Activated naive CD4-positive, alpha-beta T cell treated with Interleukin-2 at 50 U/mL for 16 hours (primary cell): Measurements from ENCODE around the gene PRR33.

Experiments
- DNase-seq: peaks from one replicate; pipeline ENCODE4 v3.0.0-alpha.2; 2020

Gene PRR33

DNA sequence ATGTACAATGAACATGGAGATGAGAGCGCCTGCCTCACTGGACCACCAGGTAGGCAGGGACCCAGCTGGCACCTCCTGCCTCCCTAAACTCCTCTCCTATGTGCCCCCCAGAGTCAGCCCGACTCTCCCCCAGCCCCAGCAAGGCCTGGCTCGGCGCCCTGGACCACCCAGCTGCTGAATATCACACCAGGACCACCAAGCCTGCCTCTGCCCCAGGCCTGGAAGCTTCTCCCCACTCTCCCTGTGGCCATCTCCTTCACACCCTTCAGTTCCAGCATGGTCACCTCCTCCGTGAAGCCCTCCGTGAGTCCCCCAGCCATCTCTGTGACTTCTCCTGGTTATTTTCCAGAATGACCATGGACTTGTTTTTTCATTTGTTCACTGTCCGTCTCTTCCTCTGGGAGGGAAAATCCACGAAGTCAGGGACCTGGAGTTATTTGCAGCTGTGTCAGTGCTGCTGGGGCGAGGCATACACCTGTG lies 45.2 kb downstream of the PRR33 start:
- DNase-seq: no peak

DNA sequence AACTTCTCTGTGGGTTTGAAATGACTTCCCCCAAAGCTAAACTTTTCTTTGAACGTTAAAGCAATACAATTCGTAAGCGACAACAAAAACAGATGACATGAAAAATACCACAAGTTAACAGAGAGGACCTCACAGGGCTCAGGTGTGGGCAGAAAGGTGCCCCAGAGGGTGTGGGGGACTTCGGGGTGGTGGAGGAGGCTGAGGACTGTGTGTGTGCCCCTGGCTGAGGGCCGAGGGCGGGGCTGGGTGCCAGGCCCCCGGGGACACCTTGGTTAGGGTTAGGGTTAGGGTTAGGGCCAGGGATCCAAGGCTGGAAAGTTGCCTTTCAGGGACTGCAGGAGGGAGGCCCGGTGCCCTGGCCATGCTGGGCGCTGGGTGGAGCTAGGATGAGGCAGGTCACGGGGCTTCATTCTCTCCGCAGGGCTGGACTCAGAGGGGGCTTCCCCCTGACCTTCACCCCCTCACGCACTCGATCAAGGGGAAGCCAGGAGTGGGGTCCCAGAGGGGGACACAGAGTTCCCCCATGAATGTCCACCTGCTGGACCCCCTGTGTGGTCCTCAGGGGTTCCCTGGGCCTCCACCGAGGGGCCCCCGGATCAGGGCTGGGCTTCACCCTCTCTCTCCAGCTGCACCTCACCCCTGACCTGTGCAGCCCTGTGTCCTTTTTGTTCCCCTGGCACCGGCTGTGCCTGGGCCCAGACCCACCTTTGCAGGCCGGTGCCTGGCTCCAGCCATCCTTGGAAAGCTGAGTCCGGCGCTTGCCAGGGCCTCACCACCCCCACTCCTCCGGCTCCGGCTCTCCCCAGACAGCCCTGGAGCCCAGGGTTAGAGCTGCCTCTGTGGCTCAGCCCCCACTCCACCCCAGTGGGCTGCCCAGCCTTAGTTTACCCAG lies 45.9 kb downstream of the PRR33 start:
- no peak for DNase-seq

DNA sequence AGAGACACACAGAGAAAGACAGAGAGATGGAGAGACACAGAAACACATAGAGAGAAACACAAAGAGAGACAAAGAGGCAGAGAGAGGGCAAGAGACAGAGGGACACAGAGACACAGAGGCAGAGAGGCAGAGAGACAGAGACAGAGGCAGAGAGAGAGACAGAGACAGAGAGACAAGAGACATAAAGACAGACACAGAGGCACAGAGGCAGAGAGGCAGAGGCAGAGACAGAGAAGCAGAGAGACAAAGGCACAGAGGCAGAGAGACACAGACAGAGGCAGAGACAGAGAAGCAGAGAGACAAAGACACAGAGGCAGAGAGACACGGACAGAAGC lies 46.6 kb downstream of the PRR33 start:
- no peak for DNase-seq

DNA sequence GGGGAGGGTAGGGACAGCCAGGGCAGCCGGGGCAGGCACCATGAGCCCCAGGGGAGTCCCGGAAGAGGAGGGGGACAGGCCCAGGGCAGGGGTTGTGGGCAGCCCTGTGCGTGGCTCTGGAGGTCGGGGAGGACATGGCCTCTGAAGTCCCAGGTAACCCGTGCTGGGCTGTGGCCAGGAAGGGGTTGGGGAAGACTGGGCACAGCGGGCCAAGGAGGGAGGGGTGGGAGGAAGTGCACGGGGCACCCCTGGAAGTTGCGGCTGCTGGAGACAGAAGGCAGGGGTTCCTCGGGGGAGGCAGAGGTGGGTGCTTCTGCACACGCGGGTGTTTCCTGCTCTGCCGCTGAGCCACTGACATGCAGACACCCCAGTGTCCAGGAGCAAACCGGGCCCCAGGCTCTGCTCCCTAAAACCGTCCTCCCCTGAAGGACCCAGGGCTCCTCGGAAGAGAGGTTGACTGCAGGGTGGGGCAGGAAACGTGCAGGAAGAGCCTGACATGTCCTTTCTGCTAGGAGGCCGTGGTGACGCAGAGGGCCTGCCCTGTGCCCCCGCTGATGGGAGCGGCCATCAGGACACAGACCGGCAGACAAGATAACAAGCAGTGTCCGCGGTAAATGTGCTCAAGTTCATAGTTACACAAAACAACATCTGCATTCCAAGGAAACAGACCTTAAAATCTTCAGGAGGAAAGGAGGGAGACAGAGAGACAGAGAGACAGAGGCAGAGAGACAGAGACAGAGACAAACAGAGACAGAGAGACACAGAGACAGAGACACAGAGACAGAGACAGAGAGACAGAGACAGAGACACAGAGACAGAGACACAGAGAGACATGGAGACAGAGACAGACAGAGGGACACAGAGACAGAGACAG lies 47.2 kb downstream of the PRR33 start:
- peak; percentile 48 for DNase-seq

DNA sequence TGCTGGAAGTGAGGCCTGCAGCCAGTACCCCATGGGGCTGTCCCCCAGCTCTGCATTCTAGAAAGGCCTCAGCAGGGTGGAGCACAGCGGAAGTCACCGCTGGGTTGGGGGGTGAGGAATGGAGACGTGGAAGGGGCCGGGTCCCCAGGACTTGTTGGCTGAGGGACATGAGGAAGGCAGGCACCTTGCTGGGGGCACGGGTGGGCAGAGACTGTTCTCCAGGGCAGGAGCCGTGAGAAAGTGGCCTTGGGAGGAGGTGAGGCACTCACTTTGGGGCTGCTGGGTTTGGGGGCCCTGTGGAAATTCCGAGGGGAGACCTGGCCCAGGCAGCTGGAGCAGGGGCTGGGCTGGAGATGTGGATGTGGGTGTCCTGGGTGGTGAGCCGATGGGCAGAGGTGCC lies 47.9 kb downstream of the PRR33 start:
- DNase-seq: no peak

DNA sequence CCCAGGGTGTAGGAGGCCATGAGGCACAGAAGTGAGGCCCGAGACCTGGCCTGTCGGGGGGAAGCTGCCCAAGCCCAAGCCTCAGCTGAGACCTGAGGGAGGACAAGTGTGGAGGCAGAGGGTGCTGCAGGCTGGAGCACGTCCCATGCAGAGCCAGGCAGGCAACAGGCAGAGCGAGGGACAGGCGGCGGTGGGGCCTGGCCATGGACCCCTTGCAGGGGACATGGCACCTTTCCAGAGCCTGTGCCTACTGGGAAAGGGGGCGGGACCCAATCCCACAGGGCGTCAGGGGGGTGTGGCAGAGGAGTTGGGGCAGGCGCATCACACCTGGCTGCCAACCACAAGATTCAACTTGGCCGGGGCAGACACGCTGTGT lies 48.6 kb downstream of the PRR33 start:
- no peak for DNase-seq

DNA sequence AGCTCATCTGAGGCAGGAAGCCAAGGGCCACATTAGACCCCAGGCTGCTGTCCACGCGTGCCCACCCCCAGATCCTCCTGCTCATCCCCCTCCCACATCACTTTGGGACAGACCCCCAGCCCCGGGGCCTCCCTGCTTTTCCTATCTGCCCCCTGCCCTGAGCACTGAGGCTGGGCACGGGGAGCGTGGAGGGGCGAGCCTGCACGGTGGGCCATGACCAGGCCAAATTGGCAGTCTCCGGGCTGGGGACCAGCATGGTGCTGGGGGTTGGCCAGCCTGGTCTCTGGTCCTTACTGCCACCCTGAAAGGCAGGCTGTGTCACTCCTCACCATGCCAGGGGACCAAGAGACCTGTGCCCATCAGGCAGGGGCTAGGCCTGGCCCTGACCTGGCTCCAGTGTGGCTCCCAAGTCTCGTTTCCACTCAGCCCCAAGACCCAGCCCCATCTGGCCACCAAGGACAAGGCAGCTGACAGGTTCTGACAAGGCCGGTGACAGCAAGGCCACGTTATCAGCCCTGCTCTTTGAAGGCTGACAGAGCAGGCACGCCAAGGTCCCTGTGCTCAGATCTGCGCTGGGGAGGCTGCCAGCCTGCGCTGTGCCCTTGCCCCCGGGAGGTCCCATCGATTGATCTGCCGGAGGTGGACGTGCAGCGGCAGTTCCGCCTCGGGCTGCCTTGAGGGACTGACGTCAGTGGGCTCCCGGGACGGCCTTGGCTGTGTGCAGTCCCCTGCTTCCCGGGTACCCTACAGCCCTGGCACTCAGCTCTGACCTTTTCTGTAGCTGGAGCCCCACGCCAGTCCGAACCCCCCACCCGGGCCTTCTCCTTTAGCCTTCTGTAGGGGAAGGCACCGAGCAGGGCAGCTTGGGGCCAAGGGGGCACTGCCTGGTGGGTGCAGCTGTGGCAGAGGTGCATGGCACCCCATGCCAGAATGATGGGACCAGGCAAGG lies 49.3 kb downstream of the PRR33 start:
- DNase-seq: no peak

DNA sequence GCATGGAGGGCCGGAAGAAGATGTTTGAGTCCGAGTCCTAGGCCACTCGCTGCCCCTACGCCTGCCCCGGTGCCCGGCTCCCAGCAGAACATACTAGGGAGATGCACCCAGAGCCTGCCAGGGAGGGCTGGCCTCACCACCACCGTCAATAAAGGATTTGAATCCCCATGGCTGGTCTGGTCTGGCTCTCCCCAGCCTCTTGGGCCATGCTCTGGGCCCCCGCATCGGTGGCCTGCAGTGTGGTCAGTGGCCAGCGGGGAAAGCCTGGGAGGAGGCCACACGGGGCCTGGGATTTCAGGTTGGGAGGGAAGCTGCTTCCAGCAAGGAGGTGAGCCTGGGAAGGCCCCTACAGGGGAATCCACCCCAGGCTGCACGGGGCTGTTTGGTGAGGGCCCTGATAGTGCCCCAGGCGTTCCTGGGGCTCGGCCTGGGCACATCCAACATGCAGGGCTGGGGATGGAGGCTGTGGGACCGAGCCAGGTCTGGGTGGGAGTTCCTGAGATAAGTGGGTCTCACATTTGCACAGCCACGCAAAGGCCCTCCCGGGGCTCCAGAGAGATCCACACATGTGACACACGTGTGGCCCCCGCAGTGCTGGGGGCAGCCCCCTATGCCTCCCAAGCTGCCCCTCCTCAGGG lies 50.1 kb downstream of the PRR33 start:
- DNase-seq: no peak

DNA sequence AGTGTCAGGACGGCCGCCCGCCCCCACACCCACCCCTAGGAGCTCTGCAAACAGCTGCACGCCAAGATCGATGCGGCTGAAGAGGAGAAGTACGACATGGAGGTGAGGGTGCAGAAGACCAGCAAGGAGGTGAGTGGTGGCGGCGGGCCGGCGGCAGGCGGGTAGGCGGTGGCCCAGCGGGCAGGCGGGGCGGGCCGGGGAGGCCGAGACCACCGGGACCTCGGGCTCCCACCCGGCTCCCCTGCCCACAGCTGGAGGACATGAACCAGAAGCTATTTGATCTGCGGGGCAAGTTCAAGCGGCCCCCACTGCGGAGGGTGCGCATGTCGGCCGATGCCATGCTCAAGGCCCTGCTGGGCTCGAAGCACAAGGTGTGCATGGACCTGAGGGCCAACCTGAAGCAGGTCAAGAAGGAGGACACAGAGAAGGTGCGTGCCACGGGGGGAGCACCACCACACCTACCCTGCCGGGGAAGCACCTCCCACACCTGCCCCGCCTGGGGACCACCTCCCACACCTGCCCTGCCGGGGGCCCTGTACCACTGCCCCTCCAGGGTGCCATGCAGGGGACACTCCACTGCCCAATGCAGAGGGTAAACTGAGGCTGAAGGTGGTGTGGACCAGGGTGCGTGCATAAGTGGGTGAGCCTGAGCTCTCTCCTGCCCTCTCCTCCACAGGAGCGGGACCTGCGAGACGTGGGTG lies 50.8 kb downstream of the PRR33 start:
- DNase-seq: no peak

DNA sequence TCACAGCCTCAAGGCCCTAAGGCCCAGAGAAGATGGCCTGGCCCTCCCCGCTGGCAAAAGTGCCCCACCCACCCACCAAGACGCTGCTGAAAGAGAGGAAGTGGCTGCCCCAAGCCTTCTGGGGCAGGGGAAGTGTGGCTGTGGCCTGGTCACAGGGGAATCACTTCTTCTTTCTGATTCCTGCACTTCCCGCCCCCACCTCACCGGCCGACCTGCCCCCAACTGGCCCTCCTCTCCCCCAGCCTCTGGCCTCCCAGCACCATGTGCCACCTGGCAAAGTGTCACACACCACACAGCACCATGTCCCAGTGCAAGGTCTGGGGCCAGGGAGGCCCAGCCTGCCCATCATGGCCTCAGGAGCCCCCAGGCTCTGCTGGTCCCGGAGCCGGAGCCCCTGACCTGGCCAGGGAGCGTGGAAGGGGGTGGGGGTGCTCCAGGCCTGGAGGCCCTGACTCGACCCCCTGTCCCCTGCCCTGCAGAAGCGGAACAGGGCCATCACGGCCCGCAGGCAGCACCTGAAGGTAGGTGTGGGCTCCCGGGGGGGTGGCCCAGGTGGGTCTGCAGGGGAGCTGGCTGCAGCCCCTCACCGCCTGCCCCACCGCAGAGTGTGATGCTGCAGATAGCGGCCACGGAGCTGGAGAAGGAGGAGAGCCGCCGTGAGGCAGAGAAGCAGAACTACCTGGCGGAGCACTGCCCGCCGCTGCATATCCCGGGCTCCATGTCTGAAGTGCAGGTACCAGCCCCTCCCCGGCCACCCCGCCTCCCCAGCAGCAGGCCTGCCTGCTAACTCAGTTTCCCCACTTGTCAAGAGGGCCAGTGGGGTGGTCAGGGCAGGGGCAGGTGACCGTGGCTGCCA lies 51.5 kb downstream of the PRR33 start:
- DNase-seq: no peak

DNA sequence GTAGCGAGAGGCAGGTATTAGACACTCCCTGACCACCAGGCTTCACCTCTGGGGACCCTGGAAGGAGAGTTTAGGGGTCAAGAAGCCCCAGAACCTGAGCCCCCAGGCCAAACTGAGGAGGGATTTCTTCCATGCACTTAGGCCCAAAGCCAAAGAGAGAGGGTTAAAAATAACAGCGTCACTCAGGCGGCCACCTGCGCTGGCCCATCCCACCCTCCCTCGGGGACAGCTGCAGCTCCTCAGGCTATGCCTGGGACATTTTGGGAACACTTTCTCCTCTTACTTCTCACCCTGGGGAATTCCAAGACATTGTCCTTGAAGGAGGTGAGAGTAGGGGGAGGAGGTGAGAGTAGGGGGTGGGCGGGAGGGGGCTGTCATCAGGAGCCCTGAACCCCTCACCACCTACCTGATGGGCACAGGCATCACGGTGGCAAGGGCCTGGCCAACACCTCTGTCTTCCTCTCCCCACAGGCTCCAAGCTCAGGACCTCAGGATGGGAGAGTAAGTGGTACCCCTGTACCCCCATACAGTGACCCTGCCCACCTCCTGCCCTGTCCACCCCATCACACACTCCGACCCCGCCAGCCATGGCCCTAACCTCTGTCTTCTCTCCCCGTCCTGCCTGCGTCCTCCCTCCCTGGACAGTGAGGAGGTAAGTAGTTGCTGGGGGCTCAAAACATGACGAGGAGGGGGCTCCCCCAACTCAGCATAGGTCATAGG lies 52.3 kb downstream of the PRR33 start:
- no peak for DNase-seq

DNA sequence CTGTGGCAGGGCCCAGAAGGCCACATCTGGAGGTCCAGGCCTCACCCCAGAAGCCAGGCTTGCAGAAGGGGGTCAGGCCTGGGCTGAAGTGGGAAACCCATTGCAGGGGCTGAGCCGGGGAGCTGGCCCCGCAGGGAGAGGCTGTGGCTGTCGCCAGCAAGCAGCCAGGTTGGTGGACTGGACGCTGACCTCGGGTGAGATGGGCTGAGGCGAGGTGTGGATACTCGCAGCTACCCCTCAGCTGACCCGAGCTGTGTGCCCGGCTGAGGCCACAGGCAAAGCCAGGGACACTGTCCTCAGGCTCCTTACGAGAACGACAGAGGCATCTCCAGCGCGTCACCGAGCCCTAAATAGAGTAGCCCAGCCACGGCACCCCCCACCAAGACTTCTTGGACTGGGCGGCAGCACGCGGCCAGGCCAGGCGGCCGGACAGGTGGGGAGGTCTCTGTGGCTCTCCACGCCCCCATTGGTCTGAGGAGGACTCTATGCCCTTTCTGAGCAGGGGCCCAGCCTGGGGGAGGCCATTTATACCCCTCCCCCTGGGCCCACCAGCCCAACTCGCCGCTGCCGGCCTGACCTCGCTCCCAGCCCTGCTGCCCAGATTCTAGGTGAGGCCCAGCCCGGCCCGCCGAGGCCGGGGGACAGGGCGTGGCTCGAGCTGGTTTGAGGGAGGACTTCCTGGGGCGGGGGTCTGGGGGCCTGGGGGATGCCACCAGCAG lies 53.1 kb downstream of the PRR33 start, which contains the start of gene TNNI2:
Gene TNNI2, plus strand, starts transcription at position 556 of the 719 bp plus-strand sequence. CDS start 716 bp downstream, outside the sequence.
- no peak for DNase-seq
